Esophagus (tissue), 2 donors: ENCODE results near the gene STEAP3. TPM values are rescaled to one million over a fixed set of nuclear protein-coding genes. Genes with fewer than 3 reads are reported as not detected.

Experiments
- H3K27ac ChIP-seq, 2 donors: one replicate each; pipeline ENCODE4 v1.5.1; 2013; ENCODE audit warnings: low read depth in 2 of 2, mild to moderate bottlenecking in 2 of 2, inconsistent platforms in 1 of 2, low read length in 1 of 2, moderate library complexity in 1 of 2
- H3K27me3 ChIP-seq, 2 donors: one replicate each; pipeline ENCODE4 v1.6.1; 2013; ENCODE audit warnings: low read length in 2 of 2, control low read depth in 1 of 2, mild to moderate bottlenecking in 1 of 2; ENCODE audit not compliant: insufficient read depth in 2 of 2, control insufficient read depth in 1 of 2
- H3K36me3 ChIP-seq, 2 donors: one replicate each; pipeline ENCODE4 v1.6.1; 2013; ENCODE audit warnings: low read length in 1 of 2; ENCODE audit not compliant: control insufficient read depth in 2 of 2, insufficient read depth in 2 of 2
- H3K4me1 ChIP-seq, 2 donors: one replicate each; pipeline ENCODE4 v1.6.1; 2013; ENCODE audit warnings: low read length in 1 of 2; ENCODE audit not compliant: control insufficient read depth in 2 of 2, insufficient read depth in 2 of 2
- H3K4me3 ChIP-seq, 2 donors: one replicate each; pipeline ENCODE4 v1.5.1; 2013; ENCODE audit warnings: low read length in 2 of 2, mild to moderate bottlenecking in 2 of 2, low read depth in 1 of 2, moderate library complexity in 1 of 2
- H3K9me3 ChIP-seq, 2 donors: one replicate each; pipeline ENCODE4 v1.6.1; 2013; ENCODE audit warnings: mild to moderate bottlenecking in 2 of 2, low read depth in 1 of 2, low read length in 1 of 2, moderate library complexity in 1 of 2; ENCODE audit not compliant: control insufficient read depth in 2 of 2, insufficient read depth in 1 of 2
- WGBS, 2 donors: extraction: QIAGEN DNeasy Blood & Tissue Kit; methylation state at CpG; one replicate each; pipeline ENCODE4 v1.1.7; 2013; 5-methylcytosine and 5-hydroxymethylcytosine counted together
- polyA plus RNA-seq, 2 donors: library from polyadenylated mRNA; stranded (reverse); fragments of 200-250 nt; gene quantifications; one replicate each; pipeline ENCODE4 v1.2.3, GENCODE V29; 2013
- donor health status: healthy with polysubstance abuse.
- donor health status: Bipolar disorder and iron deficiency.

STEAP3 gene
- polyA plus RNA-seq, 2 donors = 9.6 to 10.5 TPM

DNA sequence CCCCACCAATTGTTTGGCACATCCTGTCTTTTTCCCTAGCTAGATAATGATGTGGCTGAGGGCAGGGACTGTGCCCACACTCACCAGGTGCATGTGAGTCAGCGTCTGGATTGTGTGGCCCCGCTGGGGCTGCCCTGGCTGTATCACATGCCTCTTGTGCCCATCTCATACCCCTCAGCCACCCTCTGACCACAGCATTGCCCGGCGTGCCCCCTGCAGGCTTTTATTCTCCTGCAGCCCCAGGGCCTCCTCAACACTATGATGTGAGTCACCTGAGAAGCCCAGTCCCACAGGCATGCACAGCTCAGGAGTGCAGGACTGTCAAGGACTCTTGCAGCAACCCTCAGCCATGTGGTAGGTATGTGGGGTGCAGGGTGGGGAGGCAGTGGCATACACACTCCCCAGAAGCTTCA lies 14.8 kb upstream of the STEAP3 start:
- H3K36me3 ChIP-seq = no peaks in the 10 kb centered on the region
- no peak overlapping the region for H3K4me3 ChIP-seq
- no peak overlapping the region for H3K27ac ChIP-seq
- 62 to 65% methylated on average over 4 of the region's 4 CpGs for WGBS, 2 donors
- H3K27me3 ChIP-seq = no peaks in the 10 kb centered on the region
- peaks cover 3 to 12% of the 10 kb centered on the region in 2 donors for H3K4me1 ChIP-seq
- no peaks in the 10 kb centered on the region for H3K9me3 ChIP-seq

GRCh38 chr2:119212139-119212800 lies 11.4 kb upstream of the STEAP3 start:
- no peaks in the 10 kb centered on the region for H3K9me3 ChIP-seq
- H3K27ac ChIP-seq = no peak overlapping the region
- H3K4me3 ChIP-seq = no peak overlapping the region
- no peaks in the 10 kb centered on the region for H3K27me3 ChIP-seq
- WGBS, 2 donors = 76 to 77% methylated on average over 10 of the region's 10 CpGs
- no peaks in the 10 kb centered on the region for H3K36me3 ChIP-seq
- peaks cover 0 to 2% of the 10 kb centered on the region in 2 donors for H3K4me1 ChIP-seq

- no peaks in the 10 kb centered on the region for H3K27me3 ChIP-seq
- WGBS, 2 donors = 75 to 76% methylated on average over 3 of the region's 3 CpGs
- no peak overlapping the region for H3K27ac ChIP-seq
- no peaks in the 10 kb centered on the region for H3K36me3 ChIP-seq
- H3K4me1 ChIP-seq = peaks cover 0 to 13% of the 10 kb centered on the region in 2 donors
- H3K9me3 ChIP-seq = no peaks in the 10 kb centered on the region
- no peak overlapping the region for H3K4me3 ChIP-seq
Observed at GRCh38 chr2:119214453-119215037, 9.1 kb upstream of the STEAP3 start.

DNA sequence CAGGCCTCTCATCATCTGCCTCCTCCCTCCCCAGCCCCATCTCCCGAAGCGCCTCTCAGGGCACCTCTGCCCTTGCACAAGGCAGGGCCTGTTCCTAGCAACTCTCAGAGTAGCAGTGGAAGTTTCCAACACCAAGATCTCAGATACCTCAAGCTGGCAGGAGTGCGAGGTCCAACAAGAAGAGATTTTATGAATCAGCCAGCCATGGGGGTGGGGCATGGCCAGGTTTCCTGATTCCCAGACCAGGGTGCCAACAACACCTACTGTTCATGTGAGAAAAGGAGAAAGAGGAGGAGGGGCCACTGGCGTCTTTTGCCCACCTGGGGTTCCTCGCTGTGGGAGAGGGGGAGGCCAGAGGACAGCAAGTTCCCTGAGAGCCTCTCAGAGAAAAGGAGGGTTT lies 6.6 kb upstream of the STEAP3 start:
- no peak overlapping the region for H3K4me3 ChIP-seq
- peaks cover 0 to 13% of the 10 kb centered on the region in 2 donors for H3K4me1 ChIP-seq
- H3K36me3 ChIP-seq = no peaks in the 10 kb centered on the region
- H3K27ac ChIP-seq = peak overlapping the region in 1 of 2 donors; percentile 37
- H3K27me3 ChIP-seq = no peaks in the 10 kb centered on the region
- H3K9me3 ChIP-seq = no peaks in the 10 kb centered on the region
- 67 to 72% methylated on average over 5 of the region's 5 CpGs for WGBS, 2 donors

DNA sequence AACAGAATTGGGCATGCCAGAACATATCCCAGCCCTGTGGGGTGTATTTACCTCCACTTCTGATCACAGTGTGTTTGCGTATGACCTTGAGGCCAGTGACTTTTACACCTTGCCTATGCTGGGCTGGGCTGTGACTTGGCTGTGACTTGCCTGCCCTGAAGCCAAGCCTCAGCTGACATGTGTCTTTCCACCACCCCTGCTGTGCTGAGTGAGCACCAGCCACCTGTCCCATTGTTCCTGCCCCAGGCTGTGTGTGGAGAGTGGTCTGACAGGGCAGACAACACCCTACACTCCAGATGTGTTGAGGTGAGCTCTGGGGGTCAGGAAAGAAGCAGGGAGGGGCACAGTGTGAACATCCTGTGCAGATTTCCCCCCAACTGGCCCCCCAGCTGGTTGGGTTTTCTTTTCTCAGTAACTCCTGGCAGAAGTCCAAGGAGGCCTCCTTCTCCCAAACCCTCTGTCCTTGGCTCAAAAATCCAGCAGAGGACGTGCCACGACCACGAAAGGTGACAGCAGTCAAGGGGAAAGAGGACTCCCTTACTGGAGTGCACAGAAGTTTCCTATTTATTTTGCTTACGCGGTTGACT lies 5.1 kb upstream of the STEAP3 start:
- WGBS, 2 donors = 35 to 42% methylated on average over 6 of the region's 6 CpGs
- Histone ChIP-seq H3K4me3 (no peak overlapping the region), H3K27me3 (no peaks in the 10 kb centered on the region), H3K27ac (peak overlapping the region; percentile 43 to 61), H3K36me3 (no peaks in the 10 kb centered on the region), H3K9me3 (no peaks in the 10 kb centered on the region), H3K4me1 (peaks cover 2 to 13% of the 10 kb centered on the region in 2 donors)

DNA sequence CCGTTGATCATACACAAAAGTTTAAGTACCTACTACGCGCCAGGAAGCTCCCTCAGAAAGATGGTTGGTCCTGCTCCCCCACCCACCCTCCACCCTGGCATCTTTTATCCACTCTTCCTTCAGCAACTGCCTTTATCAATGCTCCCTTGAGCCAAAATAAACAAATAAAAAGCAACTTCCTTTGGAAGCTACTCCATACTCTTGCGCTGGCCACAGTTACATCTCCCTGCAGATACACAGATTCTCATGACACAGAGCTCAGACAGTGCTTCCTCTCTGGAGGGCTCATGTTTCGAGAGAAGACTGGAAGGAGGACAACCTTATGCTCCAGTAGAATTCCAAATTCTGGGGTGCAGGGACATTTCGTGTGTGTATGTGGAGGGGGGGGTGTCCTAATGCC lies 3.8 kb upstream of the STEAP3 start:
- no peaks in the 10 kb centered on the region for H3K9me3 ChIP-seq
- H3K27ac ChIP-seq = no peak overlapping the region
- 55 to 69% methylated on average over 6 of the region's 6 CpGs for WGBS, 2 donors
- H3K4me1 ChIP-seq = peaks cover 6 to 13% of the 10 kb centered on the region in 2 donors
- H3K4me3 ChIP-seq = no peak overlapping the region
- H3K36me3 ChIP-seq = no peaks in the 10 kb centered on the region
- H3K27me3 ChIP-seq = no peaks in the 10 kb centered on the region

DNA sequence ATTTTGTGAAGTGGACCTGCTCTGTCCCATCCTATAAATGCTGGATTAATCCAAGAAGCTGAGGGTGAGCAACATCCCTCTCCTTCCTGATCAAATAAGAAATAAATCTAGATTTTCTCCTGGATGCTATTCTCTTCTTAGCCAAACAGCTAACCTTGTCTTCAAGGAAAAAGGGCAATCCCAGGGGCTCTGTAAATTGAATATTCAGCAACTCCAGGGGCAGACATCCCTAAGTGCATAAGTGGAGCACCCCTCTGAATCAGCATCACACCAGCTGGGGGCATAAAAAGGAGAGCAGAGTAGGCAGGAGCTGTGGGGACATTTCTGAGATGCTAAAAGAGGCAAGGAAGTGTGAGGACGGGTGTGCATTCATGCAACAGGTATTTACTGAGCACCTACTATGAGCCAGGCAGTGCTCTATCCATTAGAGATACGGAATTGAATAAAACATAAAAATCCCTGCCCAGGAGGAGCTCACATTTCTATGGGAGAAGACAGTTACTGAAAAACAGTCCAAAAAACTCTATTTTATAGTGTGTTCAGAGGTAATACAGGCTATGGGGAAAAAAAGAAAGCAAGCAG lies 2.8 kb upstream of the STEAP3 start:
- 89 to 94% methylated on average over 2 of the region's 2 CpGs for WGBS, 2 donors
- H3K27me3 ChIP-seq = no peaks in the 10 kb centered on the region
- H3K4me3 ChIP-seq = no peak overlapping the region
- H3K4me1 ChIP-seq = peaks cover 6 to 17% of the 10 kb centered on the region in 2 donors
- no peaks in the 10 kb centered on the region for H3K36me3 ChIP-seq
- no peaks in the 10 kb centered on the region for H3K9me3 ChIP-seq
- no peak overlapping the region for H3K27ac ChIP-seq

- no peaks in the 10 kb centered on the region for H3K9me3 ChIP-seq
- H3K4me1 ChIP-seq = peaks cover 6 to 18% of the 10 kb centered on the region in 2 donors
- H3K27me3 ChIP-seq = no peaks in the 10 kb centered on the region
- no peak overlapping the region for H3K4me3 ChIP-seq
- no peaks in the 10 kb centered on the region for H3K36me3 ChIP-seq
- 60 to 70% methylated on average over 5 of the region's 5 CpGs for WGBS, 2 donors
- H3K27ac ChIP-seq = no peak overlapping the region
Observed at GRCh38 chr2:119221609-119222008, 2.0 kb upstream of the STEAP3 start.

DNA sequence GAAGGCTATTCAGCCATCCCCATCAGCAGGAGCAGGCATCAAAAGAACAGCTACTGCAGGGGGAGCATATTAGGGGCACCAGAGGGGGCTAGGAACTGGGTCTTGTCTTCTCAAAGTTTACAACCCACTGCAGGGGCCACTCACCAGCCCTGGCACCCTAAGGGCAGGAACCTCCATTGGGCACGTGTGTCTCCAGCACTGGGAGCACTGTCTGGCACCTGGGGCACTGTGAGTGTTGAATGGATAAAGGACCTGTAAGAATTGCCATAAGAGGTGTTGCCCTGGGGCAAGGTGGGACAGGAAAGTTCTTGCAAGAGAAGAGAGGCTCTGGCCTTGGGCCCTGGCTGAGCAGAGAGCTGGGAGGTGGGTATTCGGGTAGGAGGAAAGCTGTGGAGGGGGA lies 1.4 kb upstream of the STEAP3 start:
- H3K9me3 ChIP-seq = no peaks in the 10 kb centered on the region
- no peak overlapping the region for H3K4me3 ChIP-seq
- no peak overlapping the region for H3K27ac ChIP-seq
- 49 to 71% methylated on average over 2 of the region's 2 CpGs for WGBS, 2 donors
- peaks cover 6 to 16% of the 10 kb centered on the region in 2 donors for H3K4me1 ChIP-seq
- H3K27me3 ChIP-seq = no peaks in the 10 kb centered on the region
- no peaks in the 10 kb centered on the region for H3K36me3 ChIP-seq
